HL-60 (cell line): ENCODE data around the gene OR10V1.

ENCODE experiments used
- DNase-seq, 2 experiments: peaks; one replicate each; pipeline ENCODE4 v3.0.0-alpha.2; 2010 to 2020; ENCODE audit warnings: low read depth in 1 of 2, low spot score in 1 of 2
- H3K27ac ChIP-seq: fragments of 250-450 bp; sonication (Bioruptor Pico); replicated peaks from 2 replicates; pipeline ENCODE4 v1.5.1; 2020; ENCODE audit warnings: mild to moderate bottlenecking, moderate library complexity
- H3K27me3 ChIP-seq: fragments of 250-450 bp; sonication (Bioruptor Pico); 2 replicates; pipeline ENCODE4 v1.5.1; 2021; ENCODE audit warnings: mild to moderate bottlenecking, moderate library complexity; ENCODE audit not compliant: insufficient read depth, poor library complexity, severe bottlenecking
- H3K4me3 ChIP-seq: replicated peaks from 2 replicates; pipeline ENCODE4 v1.5.1; 2011; ENCODE audit warnings: mild to moderate bottlenecking, control low read depth, low read length; ENCODE audit not compliant: insufficient read depth
- CTCF ChIP-seq: IDR thresholded peaks from one replicate; pipeline ENCODE4 v1.5.1; 2011; ENCODE audit warnings: low read length, control low read depth, inconsistent platforms; ENCODE audit not compliant: insufficient read depth
- GABPA ChIP-seq: IDR thresholded peaks from 2 replicates; pipeline ENCODE4 v1.6.1; 2012; ENCODE audit warnings: low read depth
- POLR2AphosphoS5 ChIP-seq: IDR thresholded peaks from 2 replicates; pipeline ENCODE4 v1.6.1; 2012; ENCODE audit warnings: low read depth
- REST ChIP-seq: IDR thresholded peaks from 2 replicates; pipeline ENCODE4 v1.6.1; 2012; ENCODE audit warnings: low read depth; ENCODE audit not compliant: insufficient replicate concordance
- SPI1 ChIP-seq: IDR thresholded peaks from 2 replicates; pipeline ENCODE4 v1.6.1; 2012; ENCODE audit warnings: low read depth, mild to moderate bottlenecking, borderline replicate concordance

The OR10V1 gene

GRCh38 chr11:59671471-59671870, 42.2 kb downstream of the OR10V1 start:
- TF ChIP-seq POLR2AphosphoS5, result no peak
- no peak for TF ChIP-seq SPI1
- no peak for TF ChIP-seq GABPA
- no peak for TF ChIP-seq CTCF
- TF ChIP-seq REST, result no peak
- Histone ChIP-seq H3K27me3 (no peaks in the 10 kb centered on the region), H3K4me3 (no peak overlapping the region), H3K27ac (no peak overlapping the region)
- no peak for DNase-seq

- Histone ChIP-seq H3K27ac (peak overlapping the region; percentile 64), H3K4me3 (peak overlapping the region; percentile 63), H3K27me3 (no peaks in the 10 kb centered on the region)
- no peak for DNase-seq
- TF ChIP-seq SPI1, result no peak
- TF ChIP-seq CTCF, result no peak
- TF ChIP-seq GABPA, result no peak
- no peak for TF ChIP-seq POLR2AphosphoS5
- no peak for TF ChIP-seq REST
Measured at GRCh38 chr11:59669611-59670009, 44.0 kb downstream of the OR10V1 start.

GRCh38 chr11:59668950-59669610, 44.6 kb downstream of the OR10V1 start, which contains the start of gene PATL1:
Gene PATL1 (minus strand): TSS chr11:59669037. CDS start chr11:59668895, 142 bp downstream.
- no peaks in the 10 kb centered on the region for H3K27me3 ChIP-seq
- peak; percentile 93 to 99 for DNase-seq
- TF ChIP-seq REST (no peak), GABPA (no peak), POLR2AphosphoS5 (no peak; the same call in 1 of the 2 replicates), SPI1 (no peak), CTCF (no peak)
- peak within 1 kb of the TSS; percentile 83 for H3K27ac ChIP-seq
- peak within 1 kb of the TSS; percentile 75 for H3K4me3 ChIP-seq
